ENCODE results near the gene YBX1. TPM values are rescaled to one million over a fixed set of nuclear protein-coding genes. Genes with fewer than 3 reads are reported as not detected.

YBX1 gene
- total and polyA plus RNA-seq, 4 donors = 107 to 530 (median 204) TPM

- peaks cover 0 to 10% (median 3%) of the 10 kb centered on the region in 4 donors for H3K36me3 ChIP-seq (ENCODE audit: control insufficient read depth in 4 of 4, insufficient read depth in 3 of 4, low read depth in 1 of 4, low read length in 3 of 4)
- no peaks in the 10 kb centered on the region for H3K9me3 ChIP-seq (ENCODE audit: control insufficient read depth in 4 of 4, low read length in 3 of 4)
- DNase-seq (ENCODE audit: low spot score) = no peak
- no peak for TF ChIP-seq RXRA (IDR thresholded peaks at IDR 0.05)
- no peak for TF ChIP-seq HNF4A (conservative IDR thresholded peaks at IDR 0.05)
- TF ChIP-seq TAF1 (conservative IDR thresholded peaks at IDR 0.05) = no peak
- no peak for TF ChIP-seq NR2F2 (IDR thresholded peaks at IDR 0.05)
- no peak for TF ChIP-seq FOXA1 (IDR thresholded peaks at IDR 0.05)
- TF ChIP-seq JUND (IDR thresholded peaks at IDR 0.05) = no peak
- TF ChIP-seq GABPA (IDR thresholded peaks at IDR 0.05 in 1 of 2, conservative IDR thresholded peaks at IDR 0.05 in 1 of 2) = no peak
- H3K27ac ChIP-seq (ENCODE audit: low read depth in 1 of 2, low read length in 2 of 2) = no peak overlapping the region
- H3K27me3 ChIP-seq (ENCODE audit: control insufficient read depth in 4 of 4, insufficient read depth in 4 of 4, low read length in 3 of 4) = no peaks in the 10 kb centered on the region
- H3K4me1 ChIP-seq (ENCODE audit: control insufficient read depth in 4 of 4, insufficient read depth in 4 of 4, low read length in 3 of 4) = peaks cover 1 to 18% (median 12%) of the 10 kb centered on the region in 4 donors
- H3K9ac ChIP-seq (ENCODE audit: low read depth in 1 of 2, low read length in 2 of 2) = no peak overlapping the region
- WGBS = 96% methylated on average over 3 of the region's 3 CpGs
- H3K4me3 ChIP-seq (ENCODE audit: low read depth in 1 of 3, low read length in 3 of 3) = no peak overlapping the region
Observed at GRCh38 chr1:42676534-42677087, 5.6 kb upstream of the YBX1 start.

DNA sequence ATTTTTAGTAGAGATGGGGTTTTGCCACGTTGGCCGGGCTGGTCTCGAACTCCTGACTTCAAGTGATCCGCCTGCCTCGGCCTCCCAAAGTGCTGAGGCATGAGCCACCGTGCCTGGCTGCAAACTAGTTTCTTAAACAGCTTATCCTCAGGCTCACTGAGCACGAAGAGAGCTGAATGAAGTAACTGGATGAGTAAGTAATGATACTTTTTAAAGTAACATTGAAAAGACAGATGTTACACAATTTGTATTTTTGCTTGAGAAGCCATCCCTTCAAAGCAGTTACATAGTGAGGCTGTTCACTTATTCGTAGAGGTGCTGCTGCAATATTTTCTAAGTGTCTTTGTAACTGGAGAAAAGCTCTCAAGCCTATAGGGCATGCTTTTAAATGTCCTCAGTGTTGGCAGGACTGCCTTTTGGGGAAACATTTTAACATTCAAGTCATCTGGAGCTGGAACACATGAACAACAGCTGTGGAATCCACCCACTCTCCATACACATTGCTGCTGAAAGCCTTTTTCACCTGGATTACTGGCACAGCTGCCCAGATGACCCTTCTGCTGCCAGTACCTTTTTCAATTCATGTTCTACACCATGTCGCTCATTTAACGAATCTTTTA lies 2.7 kb upstream of the YBX1 start:
- no peak overlapping the region for H3K4me3 ChIP-seq (ENCODE audit: low read depth in 1 of 3, low read length in 3 of 3)
- TF ChIP-seq FOXA1 (IDR thresholded peaks at IDR 0.05) = no peak
- no peak for TF ChIP-seq SP1 (IDR thresholded peaks at IDR 0.05)
- TF ChIP-seq YY1 (IDR thresholded peaks at IDR 0.05) = no peak
- no peak for TF ChIP-seq HNF4G (IDR thresholded peaks at IDR 0.05)
- no peak for TF ChIP-seq NR2F2 (IDR thresholded peaks at IDR 0.05)
- no peak for TF ChIP-seq GABPA (IDR thresholded peaks at IDR 0.05 in 1 of 2, conservative IDR thresholded peaks at IDR 0.05 in 1 of 2)
- TF ChIP-seq, protein P1, sequence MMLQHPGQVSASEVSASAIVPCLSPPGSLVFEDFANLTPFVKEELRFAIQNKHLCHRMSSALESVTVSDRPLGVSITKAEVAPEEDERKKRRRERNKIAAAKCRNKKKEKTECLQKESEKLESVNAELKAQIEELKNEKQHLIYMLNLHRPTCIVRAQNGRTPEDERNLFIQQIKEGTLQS (IDR thresholded peaks at IDR 0.05) = no peak
- TF ChIP-seq CTCF (IDR thresholded peaks at IDR 0.05; ENCODE audit: low read depth, low read length, missing input control) = no peak
- no peak for TF ChIP-seq TAF1 (conservative IDR thresholded peaks at IDR 0.05)
- no peak for TF ChIP-seq RAD21 (IDR thresholded peaks at IDR 0.05)
- WGBS = 92% methylated on average over 10 of the region's 10 CpGs
- peaks cover 1 to 25% (median 20%) of the 10 kb centered on the region in 4 donors for H3K4me1 ChIP-seq (ENCODE audit: control insufficient read depth in 4 of 4, insufficient read depth in 4 of 4, low read length in 3 of 4)
- H3K9ac ChIP-seq (ENCODE audit: low read depth in 1 of 2, low read length in 2 of 2) = no peak overlapping the region
- no peaks in the 10 kb centered on the region for H3K9me3 ChIP-seq (ENCODE audit: control insufficient read depth in 4 of 4, low read length in 3 of 4)
- no peaks in the 10 kb centered on the region for H3K27me3 ChIP-seq (ENCODE audit: control insufficient read depth in 4 of 4, insufficient read depth in 4 of 4, low read length in 3 of 4)
- no peak overlapping the region for H3K27ac ChIP-seq (ENCODE audit: low read depth in 1 of 2, low read length in 2 of 2)
- no peak for DNase-seq (ENCODE audit: low spot score)
- H3K36me3 ChIP-seq (ENCODE audit: control insufficient read depth in 4 of 4, insufficient read depth in 3 of 4, low read depth in 1 of 4, low read length in 3 of 4) = peaks cover 0 to 8% (median 3%) of the 10 kb centered on the region in 4 donors

DNA sequence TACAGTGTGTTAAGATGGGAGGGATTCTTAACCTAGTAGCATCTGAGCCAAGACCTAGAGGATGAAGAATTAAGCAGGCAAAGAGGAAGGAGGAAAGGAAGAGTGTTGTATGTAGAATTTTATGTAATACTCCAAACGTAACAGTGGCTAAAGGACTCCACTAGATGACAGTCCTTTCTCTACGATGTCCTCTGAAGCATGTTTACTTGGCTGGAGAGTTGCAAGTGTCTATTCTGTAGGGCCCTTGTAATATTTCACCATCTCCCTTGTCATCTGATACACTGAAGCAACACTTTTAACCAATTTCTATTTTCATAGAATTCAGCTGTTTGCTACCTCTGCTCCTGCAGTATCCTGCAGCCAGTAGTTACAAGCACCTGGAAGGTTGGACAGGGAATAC lies 2.2 kb upstream of the YBX1 start:
- Histone ChIP-seq H3K4me3 (ENCODE audit: low read depth in 1 of 3, low read length in 3 of 3) (no peak overlapping the region), H3K9ac (ENCODE audit: low read depth in 1 of 2, low read length in 2 of 2) (no peak overlapping the region), H3K27me3 (ENCODE audit: control insufficient read depth in 4 of 4, insufficient read depth in 4 of 4, low read length in 3 of 4) (no peaks in the 10 kb centered on the region), H3K4me1 (ENCODE audit: control insufficient read depth in 4 of 4, insufficient read depth in 4 of 4, low read length in 3 of 4) (peaks cover 1 to 28% (median 22%) of the 10 kb centered on the region in 4 donors), H3K36me3 (ENCODE audit: control insufficient read depth in 4 of 4, insufficient read depth in 3 of 4, low read depth in 1 of 4, low read length in 3 of 4) (peaks cover 0 to 8% (median 3%) of the 10 kb centered on the region in 4 donors), H3K9me3 (ENCODE audit: control insufficient read depth in 4 of 4, low read length in 3 of 4) (no peaks in the 10 kb centered on the region), H3K27ac (ENCODE audit: low read depth in 1 of 2, low read length in 2 of 2) (no peak overlapping the region)
- no peak for TF ChIP-seq FOXA1 (IDR thresholded peaks at IDR 0.05)
- DNase-seq (ENCODE audit: low spot score) = no peak
- 86% methylated on average over 2 of the region's 2 CpGs for WGBS

Measured in liver (tissue), 9 donors.